Activated naive CD8-positive, alpha-beta T cell treated with anti-CD3 and anti-CD28 coated beads, Interleukin-2, amount 10 ng/mL, durations not matched to agents 7 days and 5 days (primary cell): Measurements from ENCODE around the gene GTF3A. TPM values are rescaled to one million over a fixed set of nuclear protein-coding genes. Genes with fewer than 3 reads are reported as not detected.

ENCODE experiments used
- ATAC-seq: fragments of 150-1000 bp; cut with Tn5 transposase; one replicate; pipeline ENCODE4 v1.10.0; 2021; ENCODE audit warnings: low read depth, moderate library complexity
- POLR2A ChIA-PET: fragments of 350-600 bp; sonication (Branson Sonifier 250); formaldehyde crosslinking; loops from one replicate; lab custom pipeline; 2021; ENCODE audit warnings: antibody characterized with exemption; lab: Charles Lee
- DNase-seq: peaks from one replicate; pipeline ENCODE4 v3.0.0; 2021
- H3K27ac Mint-ChIP-seq: one replicate; pipeline ENCODE4 v1.8.0; 2022; ENCODE audit warnings: mild to moderate bottlenecking, mixed read lengths
- H3K27me3 Mint-ChIP-seq: one replicate; pipeline ENCODE4 v1.8.0; 2022; ENCODE audit warnings: mild to moderate bottlenecking, moderate library complexity, mixed read lengths
- H3K36me3 Mint-ChIP-seq: one replicate; pipeline ENCODE4 v1.8.0; 2021; ENCODE audit warnings: mild to moderate bottlenecking, mixed read lengths
- H3K4me1 Mint-ChIP-seq: one replicate; pipeline ENCODE4 v1.8.0; 2021; ENCODE audit warnings: mixed read lengths
- H3K4me3 Mint-ChIP-seq: one replicate; pipeline ENCODE4 v1.8.0; 2022; ENCODE audit warnings: mild to moderate bottlenecking, moderate library complexity, mixed read lengths
- H3K9me3 Mint-ChIP-seq: one replicate; pipeline ENCODE4 v1.8.0; 2021; ENCODE audit warnings: mixed read lengths
- total RNA-seq, 2 experiments: library from RNA; stranded (reverse); gene quantifications; one replicate each; pipeline ENCODE4 v1.2.3, GENCODE V29; 2021

GTF3A gene
- 100 to 1,000 TPM; 159 to 173 TPM for total RNA-seq

- ATAC-seq: peak; percentile 74
- Mint-ChIP-seq H3K36me3 (peaks cover 13% of the 10 kb centered on the region), H3K27ac (peak within 1 kb of the TSS; percentile 92), H3K9me3 (no peaks in the 10 kb centered on the region), H3K4me1 (peaks cover 27% of the 10 kb centered on the region), H3K4me3 (peak within 1 kb of the TSS; percentile 88), H3K27me3 (no peaks in the 10 kb centered on the region)
- POLR2A ChIA-PET: interaction anchor here (0.6 to 6.2 kb wide), 6 partner anchors 13 to 714 kb away, joined by 3 to 130 read pairs (median 30); partner anchors contain the start of genes LNX2, MTIF3 and POLR1D
- peak; percentile 97 for DNase-seq
Measured at GRCh38 chr13:27424246-27425157, at the start of gene GTF3A. GTF3A (plus strand) TSS chr13:27424619.

- Mint-ChIP-seq H3K27ac (no peak overlapping the region), H3K4me3 (no peak overlapping the region), H3K4me1 (peaks cover 12% of the 10 kb centered on the region), H3K36me3 (no peaks in the 10 kb centered on the region), H3K9me3 (no peaks in the 10 kb centered on the region), H3K27me3 (peaks cover 15% of the 10 kb centered on the region)
- POLR2A ChIA-PET: no interaction called here
- peak; percentile 77 for ATAC-seq
- peak; percentile 38 for DNase-seq
Measured at GRCh38 chr13:27374650-27375049, 49.8 kb upstream of the GTF3A start.

- peaks cover 10% of the 10 kb centered on the region for H3K4me1 Mint-ChIP-seq
- H3K4me3 Mint-ChIP-seq: no peak overlapping the region
- ATAC-seq (no peak), DNase-seq (peak; percentile 45)
- POLR2A ChIA-PET: no interaction called here
- no peaks in the 10 kb centered on the region for H3K36me3 Mint-ChIP-seq
- peaks cover 15% of the 10 kb centered on the region for H3K27me3 Mint-ChIP-seq
- H3K27ac Mint-ChIP-seq: no peak overlapping the region
- no peaks in the 10 kb centered on the region for H3K9me3 Mint-ChIP-seq
Measured at GRCh38 chr13:27375686-27376326, 48.6 kb upstream of the GTF3A start.

GRCh38 chr13:27379126-27379525 lies 45.3 kb upstream of the GTF3A start:
- ATAC-seq (no peak), DNase-seq (no peak)
- Mint-ChIP-seq H3K27ac (no peak overlapping the region), H3K27me3 (peaks cover 22% of the 10 kb centered on the region), H3K4me1 (peaks cover 10% of the 10 kb centered on the region), H3K4me3 (no peak overlapping the region), H3K9me3 (no peaks in the 10 kb centered on the region), H3K36me3 (no peaks in the 10 kb centered on the region)
- POLR2A ChIA-PET: interaction anchor here (1.0 kb wide), 1 partner anchor 448 kb away, joined by 3 read pairs; no protein-coding TSS in a partner anchor

- POLR2A ChIA-PET: interaction anchor here (1.0 kb wide), 1 partner anchor 447 kb away, joined by 3 read pairs; no protein-coding TSS in a partner anchor
- H3K9me3 Mint-ChIP-seq: no peaks in the 10 kb centered on the region
- ATAC-seq (peak; percentile 61), DNase-seq (peak; percentile 76)
- H3K27me3 Mint-ChIP-seq: peaks cover 25% of the 10 kb centered on the region
- peaks cover 6% of the 10 kb centered on the region for H3K4me1 Mint-ChIP-seq
- H3K4me3 Mint-ChIP-seq: no peak overlapping the region
- H3K36me3 Mint-ChIP-seq: no peaks in the 10 kb centered on the region
- H3K27ac Mint-ChIP-seq: no peak overlapping the region
Measured at GRCh38 chr13:27379694-27380641, 44.5 kb upstream of the GTF3A start.

- H3K9me3 Mint-ChIP-seq: no peaks in the 10 kb centered on the region
- H3K36me3 Mint-ChIP-seq: no peaks in the 10 kb centered on the region
- DNase-seq (no peak), ATAC-seq (no peak)
- H3K27ac Mint-ChIP-seq: no peak overlapping the region
- POLR2A ChIA-PET: no interaction called here
- no peak overlapping the region for H3K4me3 Mint-ChIP-seq
- peaks cover 2% of the 10 kb centered on the region for H3K4me1 Mint-ChIP-seq
- peaks cover 20% of the 10 kb centered on the region for H3K27me3 Mint-ChIP-seq
Measured at GRCh38 chr13:27381601-27382000, 42.8 kb upstream of the GTF3A start.

GRCh38 chr13:27383104-27383921 lies 41.1 kb upstream of the GTF3A start:
- Mint-ChIP-seq H3K36me3 (no peaks in the 10 kb centered on the region), H3K27me3 (peaks cover 15% of the 10 kb centered on the region), H3K27ac (no peak overlapping the region), H3K9me3 (no peaks in the 10 kb centered on the region), H3K4me1 (peaks cover 2% of the 10 kb centered on the region), H3K4me3 (no peak overlapping the region)
- ATAC-seq: no peak
- POLR2A ChIA-PET: no interaction called here
- DNase-seq: no peak

GRCh38 chr13:27384285-27384684 lies 40.1 kb upstream of the GTF3A start:
- Mint-ChIP-seq H3K4me1 (peaks cover 2% of the 10 kb centered on the region), H3K27me3 (peaks cover 10% of the 10 kb centered on the region), H3K27ac (no peak overlapping the region), H3K4me3 (no peak overlapping the region), H3K9me3 (no peaks in the 10 kb centered on the region), H3K36me3 (no peaks in the 10 kb centered on the region)
- DNase-seq (no peak), ATAC-seq (no peak)
- POLR2A ChIA-PET: no interaction called here

GRCh38 chr13:27388241-27388640 lies 36.2 kb upstream of the GTF3A start:
- Mint-ChIP-seq H3K4me3 (no peak overlapping the region), H3K27ac (no peak overlapping the region), H3K27me3 (peaks cover 5% of the 10 kb centered on the region), H3K36me3 (no peaks in the 10 kb centered on the region), H3K9me3 (no peaks in the 10 kb centered on the region), H3K4me1 (no peaks in the 10 kb centered on the region)
- POLR2A ChIA-PET: no interaction called here
- DNase-seq: no peak
- ATAC-seq: no peak

GRCh38 chr13:27389891-27390290 lies 34.5 kb upstream of the GTF3A start:
- no peak for ATAC-seq
- H3K27ac Mint-ChIP-seq: no peak overlapping the region
- POLR2A ChIA-PET: no interaction called here
- no peaks in the 10 kb centered on the region for H3K27me3 Mint-ChIP-seq
- no peak overlapping the region for H3K4me3 Mint-ChIP-seq
- H3K36me3 Mint-ChIP-seq: no peaks in the 10 kb centered on the region
- DNase-seq: no peak
- H3K9me3 Mint-ChIP-seq: no peaks in the 10 kb centered on the region
- no peaks in the 10 kb centered on the region for H3K4me1 Mint-ChIP-seq

GRCh38 chr13:27391471-27391870 lies 32.9 kb upstream of the GTF3A start:
- Mint-ChIP-seq H3K27me3 (peaks cover 3% of the 10 kb centered on the region), H3K27ac (no peak overlapping the region), H3K9me3 (no peaks in the 10 kb centered on the region), H3K36me3 (no peaks in the 10 kb centered on the region), H3K4me3 (no peak overlapping the region), H3K4me1 (no peaks in the 10 kb centered on the region)
- POLR2A ChIA-PET: no interaction called here
- ATAC-seq: no peak
- no peak for DNase-seq

GRCh38 chr13:27393101-27393500 lies 31.3 kb upstream of the GTF3A start:
- POLR2A ChIA-PET: no interaction called here

More at GRCh38 chr13:27393101-27393500, 31.3 kb upstream of the GTF3A start:
- ATAC-seq (no peak), DNase-seq (no peak)
- peaks cover 7% of the 10 kb centered on the region for H3K27me3 Mint-ChIP-seq
- no peaks in the 10 kb centered on the region for H3K9me3 Mint-ChIP-seq
- no peak overlapping the region for H3K27ac Mint-ChIP-seq
- no peaks in the 10 kb centered on the region for H3K36me3 Mint-ChIP-seq
- no peak overlapping the region for H3K4me3 Mint-ChIP-seq
- H3K4me1 Mint-ChIP-seq: no peaks in the 10 kb centered on the region
